GM10266 (cell line): ENCODE measurements around the gene GNAQ.

ENCODE experiments used
- DNase-seq: peaks from one replicate; pipeline ENCODE4 v3.0.0; 2012; ENCODE audit errors: extremely low spot score
- TF ChIP-seq, protein P1 (sequence below): IDR thresholded peaks from 2 replicates; pipeline ENCODE4 v1.5.1; 2012; ENCODE audit warnings: mild to moderate bottlenecking, low read depth; ENCODE audit not compliant: control insufficient read depth, insufficient read depth; ENCODE audit errors: missing control alignments

GNAQ gene

DNA sequence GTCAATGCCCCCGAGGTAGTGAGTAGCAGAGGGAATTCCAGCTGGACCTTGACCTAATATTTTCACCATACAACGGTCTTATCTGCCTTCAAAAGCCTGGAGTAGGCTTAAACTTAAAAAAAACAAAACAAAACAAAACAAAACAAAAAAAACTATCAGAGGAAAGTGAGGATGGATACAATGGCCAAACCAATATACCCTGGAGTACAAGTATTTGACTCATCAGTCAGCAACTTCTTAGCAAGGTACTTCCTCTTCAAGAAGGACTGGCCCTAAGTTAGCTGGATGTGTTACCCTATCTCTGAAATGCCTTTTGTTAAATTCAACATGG lies 222.9 kb downstream of the GNAQ start:
- no peak for DNase-seq
- TF ChIP-seq, protein P1, sequence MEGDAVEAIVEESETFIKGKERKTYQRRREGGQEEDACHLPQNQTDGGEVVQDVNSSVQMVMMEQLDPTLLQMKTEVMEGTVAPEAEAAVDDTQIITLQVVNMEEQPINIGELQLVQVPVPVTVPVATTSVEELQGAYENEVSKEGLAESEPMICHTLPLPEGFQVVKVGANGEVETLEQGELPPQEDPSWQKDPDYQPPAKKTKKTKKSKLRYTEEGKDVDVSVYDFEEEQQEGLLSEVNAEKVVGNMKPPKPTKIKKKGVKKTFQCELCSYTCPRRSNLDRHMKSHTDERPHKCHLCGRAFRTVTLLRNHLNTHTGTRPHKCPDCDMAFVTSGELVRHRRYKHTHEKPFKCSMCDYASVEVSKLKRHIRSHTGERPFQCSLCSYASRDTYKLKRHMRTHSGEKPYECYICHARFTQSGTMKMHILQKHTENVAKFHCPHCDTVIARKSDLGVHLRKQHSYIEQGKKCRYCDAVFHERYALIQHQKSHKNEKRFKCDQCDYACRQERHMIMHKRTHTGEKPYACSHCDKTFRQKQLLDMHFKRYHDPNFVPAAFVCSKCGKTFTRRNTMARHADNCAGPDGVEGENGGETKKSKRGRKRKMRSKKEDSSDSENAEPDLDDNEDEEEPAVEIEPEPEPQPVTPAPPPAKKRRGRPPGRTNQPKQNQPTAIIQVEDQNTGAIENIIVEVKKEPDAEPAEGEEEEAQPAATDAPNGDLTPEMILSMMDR: no peak

DNA sequence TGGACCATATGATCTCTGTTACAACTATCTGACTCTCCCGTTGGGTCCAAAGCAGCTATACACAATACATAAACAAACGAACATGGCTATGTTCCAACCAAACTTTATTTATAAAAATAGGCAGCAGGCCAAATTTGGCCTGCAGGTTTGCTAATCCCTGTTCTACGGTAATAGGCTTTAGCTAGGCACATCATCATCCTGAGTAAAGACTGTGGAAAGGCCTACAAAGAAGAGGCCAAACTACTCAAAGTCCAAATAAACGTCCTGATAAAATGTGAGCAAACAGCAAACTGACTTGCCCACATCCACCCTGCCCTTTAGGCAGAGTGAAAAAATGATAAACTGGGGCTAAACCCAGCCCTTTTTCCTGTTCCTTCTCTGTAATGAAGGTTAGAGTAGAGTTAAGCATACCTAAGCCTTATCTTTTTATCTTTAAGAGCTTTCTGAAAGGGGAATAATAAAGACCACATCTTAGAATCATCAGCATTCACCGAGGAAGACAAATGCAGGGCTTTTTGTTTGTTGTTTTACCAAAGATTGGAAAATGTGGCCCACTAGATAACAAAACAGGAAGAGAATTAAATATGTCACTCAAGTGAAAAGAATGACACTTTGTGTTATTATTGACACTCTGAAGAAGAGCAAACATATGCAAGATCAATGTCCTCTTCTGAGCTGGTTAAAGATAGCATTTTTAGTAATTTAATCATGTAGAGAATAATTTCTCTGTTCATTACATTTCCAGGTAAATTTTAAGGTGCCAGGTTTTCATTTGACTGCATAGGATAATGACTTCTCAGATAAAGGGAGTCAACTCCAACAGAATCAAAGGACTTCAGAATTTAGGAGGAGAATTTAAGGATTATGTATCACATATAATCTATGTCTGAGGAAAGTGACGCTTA lies 223.5 kb downstream of the GNAQ start:
- no peak for DNase-seq
- TF ChIP-seq, protein P1: no peak

DNA sequence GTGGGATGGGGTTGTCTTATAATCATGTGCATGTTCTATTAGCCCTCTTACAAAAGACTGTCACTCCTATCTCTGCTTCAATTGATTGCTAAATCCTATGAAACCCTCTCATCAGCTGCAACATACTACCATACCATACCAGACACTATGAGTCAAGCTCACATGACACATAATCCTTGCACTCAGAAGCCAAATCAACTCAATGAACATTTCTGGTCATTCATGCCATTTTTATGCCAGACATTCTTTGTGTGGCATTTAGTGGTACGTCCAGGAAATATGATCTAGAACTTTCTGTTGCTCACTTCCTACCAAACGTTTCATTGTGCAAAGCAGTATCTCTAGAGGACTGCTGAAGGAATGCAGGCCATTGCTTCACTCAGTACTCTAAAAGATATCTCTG lies 224.3 kb downstream of the GNAQ start:
- DNase-seq: no peak
- TF ChIP-seq, protein P1: no peak

DNA sequence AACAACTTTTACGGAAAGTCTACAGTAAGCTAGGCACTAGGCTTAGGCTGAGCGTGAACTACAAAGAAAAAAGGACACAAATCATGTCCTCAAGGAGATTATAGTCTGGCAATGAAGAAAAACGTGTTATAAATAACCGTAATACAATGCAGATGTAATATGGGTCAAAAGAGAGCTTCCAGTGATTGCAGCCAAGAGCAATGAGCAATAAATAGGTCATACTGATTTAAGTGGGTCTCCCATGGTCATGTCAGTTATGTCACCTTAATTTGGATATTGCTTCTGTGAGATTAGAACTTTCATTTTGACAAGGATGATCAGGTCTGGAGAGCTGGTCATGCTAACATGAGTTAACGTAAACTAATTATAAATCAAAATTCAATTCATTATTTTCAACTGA lies 224.9 kb downstream of the GNAQ start:
- TF ChIP-seq, protein P1: no peak
- DNase-seq: no peak

DNA sequence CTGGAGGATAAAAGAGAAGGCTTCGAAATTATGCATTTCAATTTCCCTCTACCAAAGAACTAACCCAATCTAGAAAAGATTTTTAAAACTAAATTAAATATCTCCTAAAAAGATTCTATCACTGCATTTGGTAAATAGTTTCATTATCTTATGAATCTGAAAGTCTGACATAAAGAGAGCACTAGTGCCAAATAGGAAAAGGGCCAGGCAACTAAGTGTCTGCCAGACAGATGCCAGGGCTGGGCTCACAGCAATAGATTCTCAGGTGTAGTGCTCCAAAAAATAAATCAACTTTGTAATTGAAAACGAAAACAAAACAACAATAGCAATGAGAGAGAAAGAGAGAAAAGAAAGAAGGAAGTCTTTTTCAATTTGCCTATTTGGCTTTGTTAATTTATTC lies 225.8 kb downstream of the GNAQ start:
- DNase-seq: no peak

DNA sequence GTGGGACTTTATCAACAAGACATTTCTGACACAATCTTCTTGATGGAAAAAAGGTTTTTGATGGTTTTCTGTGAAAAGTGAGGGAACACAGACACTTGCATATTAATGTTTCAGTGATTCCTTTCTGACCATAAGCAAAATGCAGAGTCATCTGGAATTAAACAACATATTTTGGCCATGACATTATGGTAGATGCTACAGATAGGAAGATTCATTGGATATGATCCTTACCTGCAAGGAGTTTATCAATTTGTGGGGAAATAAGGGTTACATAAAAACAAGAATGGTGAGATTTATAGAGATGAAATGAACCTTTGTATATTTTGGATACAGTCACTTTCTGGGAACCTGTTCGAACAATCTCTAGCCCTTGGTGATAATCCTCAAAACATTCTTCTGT lies 228.2 kb downstream of the GNAQ start:
- no peak for DNase-seq
- TF ChIP-seq, protein P1: no peak

More for the DNA sequence above, 225.8 kb downstream of the GNAQ start:
- TF ChIP-seq, protein P1: no peak

DNA sequence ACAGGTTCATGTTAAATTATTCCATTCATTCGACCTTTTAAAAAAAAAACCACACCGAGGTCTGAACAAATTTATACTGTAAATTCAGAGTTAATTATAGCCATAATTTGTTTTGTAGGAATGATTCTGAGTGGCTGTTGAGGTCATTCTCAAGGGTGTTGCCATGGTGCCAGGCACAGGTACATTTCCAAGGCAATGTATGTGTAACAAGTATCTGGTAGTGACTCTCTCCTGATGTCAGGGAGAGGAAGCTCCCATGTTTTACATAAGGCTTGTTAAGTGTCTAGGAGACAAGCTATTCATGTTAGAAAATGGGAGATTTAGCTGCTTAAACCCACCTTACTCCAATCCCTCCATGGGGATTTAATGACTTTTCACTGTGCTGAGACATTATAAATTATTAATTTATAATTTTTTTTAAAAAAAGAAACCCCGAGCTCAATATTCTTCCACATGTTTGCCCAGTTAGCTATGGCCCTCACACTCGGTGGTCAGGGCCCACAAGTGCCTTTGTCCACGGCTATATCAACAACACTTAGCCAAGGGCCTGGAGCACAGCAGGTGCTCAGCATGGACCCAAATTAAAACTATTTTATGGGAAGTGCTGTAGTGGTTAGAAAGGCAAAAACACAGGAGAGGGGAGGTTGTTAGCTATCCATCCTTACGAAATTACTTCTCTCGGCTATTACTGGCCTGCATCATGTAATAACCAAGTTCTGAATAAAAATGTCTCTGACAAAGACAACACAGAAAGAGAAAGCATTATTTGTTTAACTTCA lies 228.9 kb downstream of the GNAQ start:
- DNase-seq: no peak
- TF ChIP-seq, protein P1: no peak
